H9 (cell line): ENCODE results near the gene ABCD3. TPM values are rescaled to one million over a fixed set of nuclear protein-coding genes. Genes with fewer than 3 reads are reported as not detected.
"Not testable (repeated sequence)": the region's sequence is repeated elsewhere in the genome, so short reads cannot be mapped to it uniquely, and the experiment has no call there.

ENCODE experiments used
- DNase-seq: peaks from one replicate; pipeline ENCODE4 v3.0.0-alpha.2; 2017
- H2AFZ ChIP-seq: one replicate; pipeline ENCODE4 v1.6.1; 2013; ENCODE audit warnings: mild to moderate bottlenecking, low read length, control low read depth, moderate library complexity
- H2AK5ac ChIP-seq: 2 replicates; pipeline ENCODE4 v1.6.1; 2013; ENCODE audit warnings: low read length, control low read depth, mixed read lengths; ENCODE audit not compliant: insufficient read length
- H2BK120ac ChIP-seq: one replicate; pipeline ENCODE4 v1.6.1; 2013; ENCODE audit warnings: low read depth, mild to moderate bottlenecking, low read length, control low read depth, inconsistent platforms; ENCODE audit not compliant: poor library complexity, severe bottlenecking
- H2BK12ac ChIP-seq: 2 replicates; pipeline ENCODE4 v1.6.1; 2013; ENCODE audit warnings: low read length, control low read depth, mixed read lengths, low read depth; ENCODE audit not compliant: insufficient read length
- H2BK15ac ChIP-seq: 2 replicates; pipeline ENCODE4 v1.6.1; 2013; ENCODE audit warnings: low read depth, low read length, control low read depth
- H2BK20ac ChIP-seq: one replicate; pipeline ENCODE4 v1.6.1; 2013; ENCODE audit warnings: low read depth, mild to moderate bottlenecking, low read length, control low read depth, inconsistent platforms; ENCODE audit not compliant: poor library complexity, severe bottlenecking
- H2BK5ac ChIP-seq: 2 replicates; pipeline ENCODE4 v1.6.1; 2013; ENCODE audit warnings: low read length, control low read depth, mixed read lengths; ENCODE audit not compliant: insufficient read length
- H3K14ac ChIP-seq: 2 replicates; pipeline ENCODE4 v1.6.1; 2013; ENCODE audit warnings: low read length, control low read depth; ENCODE audit not compliant: insufficient read depth
- H3K18ac ChIP-seq: 2 replicates; pipeline ENCODE4 v1.6.1; 2013; ENCODE audit warnings: low read depth, mild to moderate bottlenecking, mixed read lengths, low read length, control low read depth; ENCODE audit not compliant: insufficient read length
- H3K23ac ChIP-seq: 2 replicates; pipeline ENCODE4 v1.6.1; 2013; ENCODE audit warnings: low read length, control low read depth, mixed read lengths, low read depth; ENCODE audit not compliant: insufficient read length
- H3K23me2 ChIP-seq: 2 replicates; pipeline ENCODE4 v1.6.1; 2013; ENCODE audit warnings: low read depth, mild to moderate bottlenecking, mixed read lengths, low read length, control low read depth; ENCODE audit not compliant: insufficient read length, poor library complexity, severe bottlenecking
- H3K27ac ChIP-seq: 2 replicates; pipeline ENCODE4 v1.5.1; 2013; ENCODE audit warnings: low read length, control low read depth, mixed read lengths, low read depth; ENCODE audit not compliant: insufficient read length
- H3K27me3 ChIP-seq: 2 replicates; pipeline ENCODE4 v1.6.1; 2013; ENCODE audit warnings: low read length, control low read depth, inconsistent platforms; ENCODE audit not compliant: insufficient read depth
- H3K4ac ChIP-seq: 2 replicates; pipeline ENCODE4 v1.6.1; 2013; ENCODE audit warnings: low read depth, mild to moderate bottlenecking, control low read depth, inconsistent platforms, low read length, moderate library complexity
- H3K4me1 ChIP-seq: 2 replicates; pipeline ENCODE4 v1.6.1; 2013; ENCODE audit warnings: low read length, control low read depth, inconsistent platforms; ENCODE audit not compliant: insufficient read depth
- H3K4me2 ChIP-seq: 2 replicates; pipeline ENCODE4 v1.6.1; 2013; ENCODE audit warnings: low read length, control low read depth, mixed read lengths; ENCODE audit not compliant: insufficient read length, insufficient read depth
- H3K56ac ChIP-seq: 2 replicates; pipeline ENCODE4 v1.6.1; 2013; ENCODE audit warnings: low read depth, mild to moderate bottlenecking, mixed read lengths, low read length, control low read depth; ENCODE audit not compliant: insufficient read length
- H3K79me1 ChIP-seq: 2 replicates; pipeline ENCODE4 v1.6.1; 2013; ENCODE audit warnings: low read depth, mild to moderate bottlenecking, moderate library complexity, low read length, control low read depth, inconsistent platforms; ENCODE audit not compliant: insufficient read depth, poor library complexity, severe bottlenecking
- H3K79me2 ChIP-seq: 2 replicates; pipeline ENCODE4 v1.6.1; 2013; ENCODE audit warnings: low read length, control low read depth, inconsistent platforms; ENCODE audit not compliant: insufficient read depth
- H3K9ac ChIP-seq: 2 replicates; pipeline ENCODE4 v1.6.1; 2013; ENCODE audit warnings: low read length, control low read depth, mixed read lengths; ENCODE audit not compliant: insufficient read length; ENCODE audit errors: extremely low read depth
- H3K9me3 ChIP-seq: one replicate; pipeline ENCODE4 v1.6.1; 2013; ENCODE audit warnings: low read depth, low read length, inconsistent platforms; ENCODE audit not compliant: control insufficient read depth
- H3T11ph ChIP-seq: one replicate; pipeline ENCODE4 v1.6.1; 2013; ENCODE audit warnings: mild to moderate bottlenecking, low read length, control low read depth, inconsistent platforms
- H4K20me1 ChIP-seq: one replicate; pipeline ENCODE4 v1.6.1; 2013; ENCODE audit not compliant: control insufficient read depth, insufficient read length, insufficient read depth
- H4K5ac ChIP-seq: 2 replicates; pipeline ENCODE4 v1.6.1; 2013; ENCODE audit warnings: low read depth, mild to moderate bottlenecking, mixed read lengths, low read length, control low read depth; ENCODE audit not compliant: insufficient read length
- H4K8ac ChIP-seq: replicated peaks from 2 replicates; pipeline ENCODE4 v1.6.1; 2013; ENCODE audit warnings: low read length, control low read depth, mixed read lengths, low read depth; ENCODE audit not compliant: insufficient read length
- H4K91ac ChIP-seq: 2 replicates; pipeline ENCODE4 v1.6.1; 2013; ENCODE audit warnings: low read depth, mild to moderate bottlenecking, moderate library complexity, mixed read lengths, low read length, control low read depth; ENCODE audit not compliant: insufficient read length
- H3K27ac Mint-ChIP-seq, 3 experiments: 2 replicates in 2 of 3; 3 replicates in 1 of 3; pipeline ENCODE4 v1.8.0; 2020 to 2021; ENCODE audit warnings: mixed read lengths in 3 of 3, mild to moderate bottlenecking in 1 of 3, moderate library complexity in 1 of 3
- H3K27me3 Mint-ChIP-seq: 2 replicates; pipeline ENCODE4 v1.8.0; 2021; ENCODE audit warnings: low read depth, mild to moderate bottlenecking, moderate library complexity, mixed read lengths
- H3K36me3 Mint-ChIP-seq, 3 experiments: 2 replicates in 2 of 3; 3 replicates in 1 of 3; pipeline ENCODE4 v1.8.0; 2020 to 2021; ENCODE audit warnings: low read depth in 3 of 3, mixed read lengths in 3 of 3; ENCODE audit not compliant: insufficient read depth in 1 of 3
- H3K4me1 Mint-ChIP-seq, 2 experiments: 2 replicates each; pipeline ENCODE4 v1.8.0; 2020; ENCODE audit warnings: mixed read lengths in 2 of 2
- H3K4me3 Mint-ChIP-seq, 2 experiments: 2 replicates in 1 of 2; 3 replicates in 1 of 2; pipeline ENCODE4 v1.8.0; 2020 to 2021; ENCODE audit warnings: mild to moderate bottlenecking in 2 of 2, mixed read lengths in 2 of 2, moderate library complexity in 1 of 2
- H3K9me3 Mint-ChIP-seq, 2 experiments: 2 replicates in 1 of 2; 3 replicates in 1 of 2; pipeline ENCODE4 v1.8.0; 2020; ENCODE audit warnings: mild to moderate bottlenecking in 2 of 2, mixed read lengths in 2 of 2, moderate library complexity in 1 of 2
- WGBS: extraction: QIAGEN DNeasy Blood & Tissue Kit; methylation state at CpG from one replicate; pipeline ENCODE4 v1.1.7; 2013; ENCODE audit warnings: missing lambda C conversion rate, low lambda C conversion rate, mixed read lengths; ENCODE audit not compliant: insufficient read length; ENCODE audit errors: extremely low coverage; 5-methylcytosine and 5-hydroxymethylcytosine counted together
- total RNA-seq: library from RNA; stranded (reverse); gene quantifications from 2 replicates; pipeline ENCODE4 v1.2.1, GENCODE V29; 2021

ABCD3 gene
- total RNA-seq, 1 experiment from 2014 or later, result 32.0 TPM

GRCh38 chr1:94430066-94430465 is 11.9 kb downstream of the ABCD3 start:
- DNase-seq, H3K18ac ChIP-seq, H3T11ph ChIP-seq, H3K79me2 ChIP-seq, H4K91ac ChIP-seq, H4K8ac ChIP-seq, H3K23me2 ChIP-seq, H3K23ac ChIP-seq, H4K20me1 ChIP-seq, H3K27ac ChIP-seq, H2AFZ ChIP-seq, H2BK12ac ChIP-seq, H2BK15ac ChIP-seq, H3K56ac ChIP-seq, H3K27me3 ChIP-seq, H3K27ac Mint-ChIP-seq, H3K14ac ChIP-seq, H2BK5ac ChIP-seq, H3K27me3 Mint-ChIP-seq, H2BK120ac ChIP-seq, H3K4me3 Mint-ChIP-seq, H3K9ac ChIP-seq, H3K4me1 ChIP-seq, H2AK5ac ChIP-seq, H3K4me2 ChIP-seq, H3K79me1 ChIP-seq, H4K5ac ChIP-seq, H2BK20ac ChIP-seq, H3K9me3 ChIP-seq, H3K4ac ChIP-seq: not testable (repeated sequence)
- WGBS, result no CpG with 5 or more reads among the region's 1 CpG
- Mint-ChIP-seq H3K4me1 (peaks cover 9 to 15% of the 10 kb centered on the region in 2 experiments), H3K36me3 (peaks cover 19 to 22% (median 22%) of the 10 kb centered on the region in 3 experiments), H3K9me3 (peaks cover 17 to 22% of the 10 kb centered on the region in 2 experiments)
